Mucosa of descending colon (tissue), 3 donors: Measurements from ENCODE around the gene MMP24. TPM values are rescaled to one million over a fixed set of nuclear protein-coding genes. Genes with fewer than 3 reads are reported as not detected.

Experiments
- ATAC-seq: fragments of 200-7000 bp; cut with Tn5 transposase; one replicate; pipeline ENCODE4 v1.9.1; 2020; ENCODE audit warnings: mild to moderate bottlenecking, moderate library complexity
- DNase-seq, 3 donors: peaks; one replicate each; pipeline ENCODE4 v3.0.0-alpha.2; 2020
- H3K36me3 ChIP-seq: fragments of 200-600 bp; one replicate; pipeline ENCODE4 v1.8.0; 2021; ENCODE audit warnings: low read depth, mild to moderate bottlenecking
- H3K4me1 ChIP-seq: fragments of 200-600 bp; one replicate; pipeline ENCODE4 v1.8.0; 2021; ENCODE audit warnings: low read depth, mild to moderate bottlenecking
- H3K4me3 ChIP-seq: fragments of 200-600 bp; one replicate; pipeline ENCODE4 v1.8.0; 2021; ENCODE audit warnings: mild to moderate bottlenecking
- H3K9me3 ChIP-seq: fragments of 200-600 bp; one replicate; pipeline ENCODE4 v1.8.0; 2021; ENCODE audit warnings: mild to moderate bottlenecking
- intact Hi-C, 2 donors: fragments of 100-400 bp; cut with DNase I in 1 of 2; cut with micrococcal nuclease in 1 of 2; formaldehyde crosslinking; loops; one replicate each; pipeline versions ENCODE4 v1.11.0 to v1.11.1; 2022; cut with DNase I, micrococcal nuclease
- total RNA-seq, 3 donors: library from RNA; stranded (reverse); fragmentation: NEBNext Ultra II Directional in 2 of 3; extraction: Animal tissue kit (Norgen Biotek cat#: 25700) in 2 of 3; gene quantifications; one replicate each; pipeline versions ENCODE4 v1.2.1 to v1.2.4, GENCODE V29; 2021 to 2023
- TF ChIP-seq, protein P1 (sequence below): fragments of 200-600 bp; IDR thresholded peaks from one replicate; pipeline ENCODE4 v1.8.0; 2022; ENCODE audit warnings: antibody characterized with exemption, mild to moderate bottlenecking
- donor health status: DM: no; HTN: no; CAD: no; lungs with moderate emphysema.
- donor health status: DM: no; HTN: no; CAD: no.
- donor health status: DM: no; HTN: yes; CAD: no.

The MMP24 gene
- total RNA-seq, 3 donors from 2014 or later, result 0.24 to 0.70 (median 0.58) TPM

DNA sequence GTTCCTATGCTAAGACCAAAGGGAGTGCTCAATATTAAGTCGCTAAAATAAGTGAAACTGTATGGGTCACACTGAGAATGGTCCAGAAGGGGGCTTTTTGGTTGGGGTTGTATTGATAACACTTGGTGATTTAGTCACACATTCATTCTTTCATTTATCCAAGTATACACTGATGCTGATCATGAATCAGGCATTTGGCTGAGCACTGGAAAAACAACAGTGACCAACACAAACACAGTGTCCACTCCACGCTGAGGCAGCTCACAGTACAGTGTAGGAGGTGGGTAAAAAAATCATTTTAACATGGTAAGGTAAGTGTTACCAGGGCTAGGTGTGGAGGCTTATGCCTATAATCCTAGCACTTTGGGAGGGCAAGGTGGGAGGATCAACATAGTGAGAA lies 74.9 kb downstream of the MMP24 start:
- H3K9me3 ChIP-seq, result no peaks in the 10 kb centered on the region
- DNase-seq (no peak), ATAC-seq (no peak)
- H3K4me1 ChIP-seq, result peaks cover under 1% of the 10 kb centered on the region
- intact Hi-C loops, result loop anchor here (5.0 kb wide), 2 partner anchors 136 to 146 kb away; partner anchors contain the start of gene GDF5 (in 1 of the 2)
- H3K4me3 ChIP-seq, result no peak overlapping the region
- TF ChIP-seq, protein P1, sequence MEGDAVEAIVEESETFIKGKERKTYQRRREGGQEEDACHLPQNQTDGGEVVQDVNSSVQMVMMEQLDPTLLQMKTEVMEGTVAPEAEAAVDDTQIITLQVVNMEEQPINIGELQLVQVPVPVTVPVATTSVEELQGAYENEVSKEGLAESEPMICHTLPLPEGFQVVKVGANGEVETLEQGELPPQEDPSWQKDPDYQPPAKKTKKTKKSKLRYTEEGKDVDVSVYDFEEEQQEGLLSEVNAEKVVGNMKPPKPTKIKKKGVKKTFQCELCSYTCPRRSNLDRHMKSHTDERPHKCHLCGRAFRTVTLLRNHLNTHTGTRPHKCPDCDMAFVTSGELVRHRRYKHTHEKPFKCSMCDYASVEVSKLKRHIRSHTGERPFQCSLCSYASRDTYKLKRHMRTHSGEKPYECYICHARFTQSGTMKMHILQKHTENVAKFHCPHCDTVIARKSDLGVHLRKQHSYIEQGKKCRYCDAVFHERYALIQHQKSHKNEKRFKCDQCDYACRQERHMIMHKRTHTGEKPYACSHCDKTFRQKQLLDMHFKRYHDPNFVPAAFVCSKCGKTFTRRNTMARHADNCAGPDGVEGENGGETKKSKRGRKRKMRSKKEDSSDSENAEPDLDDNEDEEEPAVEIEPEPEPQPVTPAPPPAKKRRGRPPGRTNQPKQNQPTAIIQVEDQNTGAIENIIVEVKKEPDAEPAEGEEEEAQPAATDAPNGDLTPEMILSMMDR, result no peak
- no peaks in the 10 kb centered on the region for H3K36me3 ChIP-seq

DNA sequence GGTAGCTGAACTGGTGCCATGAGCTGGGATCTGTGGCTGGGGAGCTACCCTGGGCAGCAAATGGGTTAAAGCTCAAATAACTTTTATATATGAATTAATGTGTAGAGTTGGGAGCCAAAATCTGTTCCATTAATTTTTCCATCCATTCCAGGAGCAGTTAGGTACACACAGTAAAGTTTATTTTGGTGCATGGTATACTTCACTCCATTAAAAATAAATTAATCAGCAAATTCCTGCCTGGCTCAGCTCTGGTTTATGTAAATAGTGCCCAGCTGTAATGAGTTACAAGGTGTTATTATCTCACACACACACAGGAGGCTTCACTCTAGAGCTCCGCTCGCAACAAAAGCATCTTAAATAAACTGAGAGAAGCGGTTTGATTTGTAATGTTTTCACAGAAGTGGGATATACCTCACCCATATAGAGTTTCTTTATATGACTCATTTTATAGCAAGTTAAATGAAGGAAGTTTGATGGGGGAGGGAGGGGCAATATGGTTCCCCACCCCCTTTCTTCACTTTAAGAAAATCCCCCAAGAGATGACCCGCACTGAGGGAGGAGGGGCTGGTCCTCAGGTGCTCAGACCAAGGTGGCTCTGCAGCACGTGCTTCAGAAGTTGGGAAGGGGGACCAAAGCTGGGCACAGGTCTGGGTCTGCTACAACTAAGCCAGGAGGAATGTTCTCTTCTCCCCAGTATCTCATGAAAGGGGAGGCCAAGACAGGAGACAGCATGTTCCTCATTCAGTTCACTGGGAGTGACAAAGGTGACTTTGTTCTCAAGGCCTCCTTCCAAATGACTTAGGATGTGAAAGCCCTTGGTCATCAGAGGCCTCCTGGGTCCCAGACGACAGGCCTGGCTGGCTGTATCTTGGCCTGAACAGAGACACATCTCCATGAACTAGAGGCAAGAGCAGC lies 76.2 kb downstream of the MMP24 start:
- intact Hi-C loops, result loop anchor here (5.0 kb wide), 2 partner anchors 135 to 145 kb away; partner anchors contain the start of gene GDF5 (in 1 of the 2)
- Histone ChIP-seq H3K9me3 (no peaks in the 10 kb centered on the region), H3K36me3 (no peaks in the 10 kb centered on the region), H3K4me1 (peaks cover 9% of the 10 kb centered on the region), H3K4me3 (no peak overlapping the region)
- ATAC-seq (no peak), DNase-seq (no peak)
- TF ChIP-seq, protein P1, result no peak

DNA sequence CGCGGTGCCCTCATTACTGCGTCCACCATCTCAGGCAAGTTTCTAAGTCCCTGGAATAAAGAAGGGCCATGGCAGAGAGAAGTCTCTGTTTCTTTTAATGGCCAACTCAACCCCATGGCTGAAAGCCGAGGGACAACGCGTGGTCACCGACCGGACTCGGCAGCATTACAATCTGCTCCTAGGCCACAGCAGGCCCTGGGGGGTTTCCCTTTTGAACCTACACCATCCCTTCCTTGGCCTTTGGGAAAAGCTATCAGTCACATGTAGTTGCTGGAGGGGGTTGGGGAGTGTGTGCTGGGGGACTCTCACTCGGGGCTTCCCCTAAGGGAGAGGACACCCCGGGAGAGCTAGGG lies 76.9 kb downstream of the MMP24 start:
- Histone ChIP-seq H3K9me3 (no peaks in the 10 kb centered on the region), H3K36me3 (no peaks in the 10 kb centered on the region), H3K4me3 (no peak overlapping the region), H3K4me1 (peaks cover 9% of the 10 kb centered on the region)
- intact Hi-C loops, result loop anchor here (5.0 kb wide), 2 partner anchors 134 to 144 kb away; partner anchors contain the start of gene GDF5 (in 1 of the 2)
- TF ChIP-seq, protein P1, result no peak
- DNase-seq, result no peak
- no peak for ATAC-seq

DNA sequence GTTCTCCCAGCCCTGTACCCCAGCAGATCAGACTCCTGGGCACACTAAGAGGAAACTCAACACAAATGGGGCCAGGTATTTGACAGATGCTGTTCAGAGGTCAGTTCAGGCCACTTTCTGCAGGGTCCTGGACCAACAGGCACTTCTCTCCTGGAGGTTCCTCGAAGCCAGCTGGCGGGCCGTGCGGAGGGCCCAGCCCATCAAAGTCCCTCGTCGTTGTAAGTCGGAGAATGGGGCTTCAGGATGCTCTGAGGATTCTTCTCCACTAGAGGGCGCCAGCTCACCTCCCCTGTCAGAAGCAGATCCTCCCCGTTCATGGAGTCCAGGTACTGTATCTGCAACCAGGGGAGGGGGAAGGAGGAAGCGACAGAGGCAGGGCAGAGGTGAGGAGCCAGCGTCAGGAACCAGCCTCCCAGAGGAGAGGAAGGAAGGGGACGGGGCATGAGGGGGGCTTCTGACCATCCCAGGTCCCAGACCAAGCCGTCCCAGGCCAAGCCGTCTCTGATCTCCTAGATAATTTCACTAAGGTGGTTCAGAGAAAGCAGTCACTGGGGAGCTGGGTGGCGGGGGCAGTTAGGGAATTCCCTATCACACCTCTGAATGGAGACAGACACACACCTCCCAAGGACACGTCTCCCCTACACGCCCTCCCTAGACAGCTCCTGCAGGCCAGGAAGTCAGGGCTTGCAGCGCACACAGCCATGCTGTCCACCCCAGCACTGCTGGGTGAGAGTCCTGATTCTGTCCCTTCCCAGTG lies 77.4 kb downstream of the MMP24 start:
- H3K4me3 ChIP-seq, result no peak overlapping the region
- no peaks in the 10 kb centered on the region for H3K36me3 ChIP-seq
- ATAC-seq (peak; percentile 86), DNase-seq (peak; percentile 72 to 94 (median 80))
- intact Hi-C loops, result loop anchor here (5.0 kb wide), 2 partner anchors 133 to 143 kb away; partner anchors contain the start of gene GDF5 (in 1 of the 2)
- TF ChIP-seq, protein P1, result peak; percentile 71
- no peaks in the 10 kb centered on the region for H3K9me3 ChIP-seq
- peaks cover 9% of the 10 kb centered on the region for H3K4me1 ChIP-seq

DNA sequence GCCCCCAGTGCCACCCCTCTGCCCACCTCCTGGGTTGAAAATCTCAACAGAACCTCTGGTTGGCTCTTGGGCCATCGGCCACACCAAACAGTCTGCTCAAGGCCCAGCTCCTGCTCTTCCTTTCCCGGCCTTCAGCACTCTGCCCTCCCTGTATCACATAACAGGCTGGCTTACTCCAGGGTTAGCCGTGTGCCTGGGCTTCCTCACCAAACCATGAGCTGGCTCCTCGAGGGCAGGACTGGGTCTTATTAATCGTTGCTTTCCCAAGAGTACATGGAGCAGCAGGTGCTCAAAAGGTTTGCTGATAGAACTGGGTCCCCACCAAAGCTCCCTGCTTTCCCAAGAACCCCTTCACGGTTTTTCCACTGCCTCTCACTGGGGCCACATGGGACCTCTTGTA lies 78.5 kb downstream of the MMP24 start:
- Histone ChIP-seq H3K9me3 (no peaks in the 10 kb centered on the region), H3K4me3 (no peak overlapping the region), H3K4me1 (peaks cover 9% of the 10 kb centered on the region), H3K36me3 (no peaks in the 10 kb centered on the region)
- ATAC-seq, result no peak
- intact Hi-C loops, result loop anchor here (5.0 kb wide), 2 partner anchors 132 to 142 kb away; partner anchors contain the start of gene GDF5 (in 1 of the 2)
- TF ChIP-seq, protein P1, result no peak
- no peak for DNase-seq
